IMR-90 (cell line): ENCODE results near the gene TMPRSS13. TPM values are rescaled to one million over a fixed set of nuclear protein-coding genes. Genes with fewer than 3 reads are reported as not detected.

ENCODE experiments used
- ATAC-seq: fragments of 200-7000 bp; cut with Tn5 transposase; 2 replicates; pipeline ENCODE4 v1.9.1; 2020; ENCODE audit warnings: low read depth, mild to moderate bottlenecking, moderate library complexity
- BruUV-seq: library from RNA; stranded (reverse); fragments of 400-500 nt; replicated peaks from 2 replicates; lab custom pipeline; 2021; lab: Mats Ljungman, UMichigan
- CTCF ChIA-PET: fragments of 300-600 bp; formaldehyde crosslinking; extraction: SDS; loops from one replicate; lab custom pipeline; 2021; ENCODE audit warnings: antibody characterized with exemption; lab: Yijun Ruan, JAX
- POLR2A ChIA-PET: fragments of 300-600 bp; sonication (Branson Sonifier 250); formaldehyde crosslinking; loops from one replicate; lab custom pipeline; 2022; ENCODE audit warnings: antibody characterized with exemption; ENCODE audit not compliant: unreplicated experiment; lab: Charles Lee
- DNase-seq: peaks from one replicate; pipeline ENCODE4 v3.0.0; 2013
- H2AFZ ChIP-seq: replicated peaks from 2 replicates; pipeline ENCODE3; 2013; ENCODE audit warnings: low read length, mild to moderate bottlenecking; ENCODE audit not compliant: poor library complexity
- H2AK5ac ChIP-seq: 2 replicates; pipeline ENCODE4 v1.6.1; 2013; ENCODE audit warnings: low read depth, low read length, inconsistent platforms
- H2AK9ac ChIP-seq: replicated peaks from 2 replicates; pipeline ENCODE3; 2013; ENCODE audit warnings: mild to moderate bottlenecking, low read depth, low read length, moderate library complexity; ENCODE audit not compliant: poor library complexity
- H2BK120ac ChIP-seq: 2 replicates; pipeline ENCODE4 v1.6.1; 2013; ENCODE audit warnings: low read depth, low read length, inconsistent platforms
- H2BK15ac ChIP-seq: 3 replicates; pipeline ENCODE4 v1.6.1; 2013; ENCODE audit warnings: low read depth, low read length, inconsistent platforms
- H2BK20ac ChIP-seq: 2 replicates; pipeline ENCODE4 v1.6.1; 2013; ENCODE audit warnings: low read depth, mild to moderate bottlenecking, inconsistent platforms, low read length, moderate library complexity
- H2BK5ac ChIP-seq: 2 replicates; pipeline ENCODE4 v1.6.1; 2013; ENCODE audit warnings: mild to moderate bottlenecking, low read depth, low read length, inconsistent platforms; ENCODE audit not compliant: poor library complexity, severe bottlenecking
- H3K14ac ChIP-seq: replicated peaks from 2 replicates; pipeline ENCODE4 v1.6.1; 2013; ENCODE audit warnings: low read depth, low read length, inconsistent platforms
- H3K18ac ChIP-seq: 2 replicates; pipeline ENCODE4 v1.6.1; 2013; ENCODE audit warnings: low read depth, low read length, control low read depth
- H3K23ac ChIP-seq: 2 replicates; pipeline ENCODE4 v1.6.1; 2013; ENCODE audit warnings: low read depth, low read length, inconsistent platforms
- H3K27ac ChIP-seq: 2 replicates; pipeline ENCODE4 v1.5.1; 2013; ENCODE audit warnings: mild to moderate bottlenecking, control low read depth, low read length; ENCODE audit not compliant: insufficient read depth
- H3K27me3 ChIP-seq: 2 replicates; pipeline ENCODE4 v1.6.1; 2013; ENCODE audit warnings: low read length; ENCODE audit not compliant: control insufficient read depth, insufficient read depth
- H3K36me3 ChIP-seq: 2 replicates; pipeline ENCODE4 v1.6.1; 2013; ENCODE audit warnings: low read length, mixed read lengths; ENCODE audit not compliant: control insufficient read depth, insufficient read depth
- H3K4ac ChIP-seq: 2 replicates; pipeline ENCODE4 v1.6.1; 2013; ENCODE audit warnings: low read depth, low read length, inconsistent platforms
- H3K4me1 ChIP-seq: 2 replicates; pipeline ENCODE4 v1.6.1; 2013; ENCODE audit warnings: low read length, mixed read lengths; ENCODE audit not compliant: control insufficient read depth, insufficient read depth
- H3K4me2 ChIP-seq: 2 replicates; pipeline ENCODE4 v1.6.1; 2013; ENCODE audit warnings: low read depth, mild to moderate bottlenecking, control low read depth, low read length, moderate library complexity
- H3K4me3 ChIP-seq: 2 replicates; pipeline ENCODE4 v1.5.1; 2013; ENCODE audit warnings: low read depth, mild to moderate bottlenecking, control low read depth, low read length, moderate library complexity; ENCODE audit not compliant: insufficient read depth
- H3K56ac ChIP-seq: 2 replicates; pipeline ENCODE4 v1.6.1; 2013; ENCODE audit warnings: low read length, inconsistent platforms; ENCODE audit not compliant: insufficient read depth; ENCODE audit errors: extremely low read depth
- H3K79me1 ChIP-seq, 2 experiments: 2 replicates each; pipeline ENCODE4 v1.6.1; 2013; ENCODE audit warnings: low read length in 2 of 2, inconsistent platforms in 1 of 2, low read depth in 1 of 2
- H3K9ac ChIP-seq: 2 replicates; pipeline ENCODE4 v1.6.1; 2013; ENCODE audit warnings: low read depth, low read length, control low read depth
- H3K9me1 ChIP-seq: 2 replicates; pipeline ENCODE4 v1.6.1; 2013; ENCODE audit warnings: low read length, inconsistent platforms; ENCODE audit not compliant: insufficient read depth
- H3K9me3 ChIP-seq: 2 replicates; pipeline ENCODE4 v1.6.1; 2013; ENCODE audit warnings: low read length; ENCODE audit not compliant: control insufficient read depth, insufficient read depth
- H4K20me1 ChIP-seq: 2 replicates; pipeline ENCODE4 v1.6.1; 2013; ENCODE audit warnings: low read length, inconsistent platforms; ENCODE audit not compliant: insufficient read depth
- H4K5ac ChIP-seq: 2 replicates; pipeline ENCODE4 v1.6.1; 2013; ENCODE audit warnings: mild to moderate bottlenecking, low read depth, low read length, control low read depth
- H4K8ac ChIP-seq, 2 experiments: 2 replicates each; pipeline ENCODE4 v1.6.1; 2013; ENCODE audit warnings: low read depth in 2 of 2, low read length in 2 of 2, control low read depth in 1 of 2, inconsistent platforms in 1 of 2
- H4K91ac ChIP-seq: 2 replicates; pipeline ENCODE4 v1.6.1; 2013; ENCODE audit warnings: low read depth, low read length, inconsistent platforms; ENCODE audit not compliant: insufficient read depth
- BHLHE40 ChIP-seq: fragments of 150-350 bp; IDR thresholded peaks from 2 replicates; pipeline ENCODE4 v1.6.1; 2016; ENCODE audit warnings: mild to moderate bottlenecking, low read depth, low read length
- CEBPB ChIP-seq: IDR thresholded peaks from 2 replicates; pipeline ENCODE4 v1.6.1; 2012; ENCODE audit warnings: low read depth, low read length, improper control_type of control experiment
- CHD1 ChIP-seq: IDR thresholded peaks from 2 replicates; pipeline ENCODE4 v1.6.1; 2012; ENCODE audit warnings: low read depth, low read length, improper control_type of control experiment
- CTCF ChIP-seq: conservative IDR thresholded peaks from 2 replicates; pipeline ENCODE4 v1.5.1; 2012; ENCODE audit warnings: mild to moderate bottlenecking, low read depth, low read length, improper control_type of control experiment
- FOS ChIP-seq: fragments of 150-350 bp; IDR thresholded peaks from 2 replicates; pipeline ENCODE4 v1.6.1; 2016; ENCODE audit warnings: low read depth, low read length
- MAFK ChIP-seq: IDR thresholded peaks from 2 replicates; pipeline ENCODE4 v1.6.1; 2012; ENCODE audit warnings: low read depth, low read length, improper control_type of control experiment
- MAZ ChIP-seq: IDR thresholded peaks from 2 replicates; pipeline ENCODE4 v1.6.1; 2012; ENCODE audit warnings: low read depth, mild to moderate bottlenecking, low read length, improper control_type of control experiment, moderate library complexity, borderline replicate concordance
- MXI1 ChIP-seq: IDR thresholded peaks from 2 replicates; pipeline ENCODE4 v1.6.1; 2012; ENCODE audit warnings: low read depth, mild to moderate bottlenecking, low read length, moderate library complexity, borderline replicate concordance
- NFE2L2 ChIP-seq: fragments of 150-350 bp; IDR thresholded peaks from 2 replicates; pipeline ENCODE4 v1.6.1; 2016; ENCODE audit warnings: low read depth, mild to moderate bottlenecking, low read length
- POLR2A ChIP-seq: IDR thresholded peaks from 2 replicates; pipeline ENCODE4 v1.6.1; 2012; ENCODE audit warnings: mild to moderate bottlenecking, low read depth, low read length
- RAD21 ChIP-seq: IDR thresholded peaks from 2 replicates; pipeline ENCODE4 v1.6.1; 2012; ENCODE audit warnings: low read length, improper control_type of control experiment
- RCOR1 ChIP-seq: IDR thresholded peaks from 2 replicates; pipeline ENCODE4 v1.6.1; 2012; ENCODE audit warnings: mild to moderate bottlenecking, low read length, improper control_type of control experiment; ENCODE audit not compliant: insufficient replicate concordance
- RFX5 ChIP-seq: IDR thresholded peaks from 2 replicates; pipeline ENCODE4 v1.8.0; 2012; ENCODE audit warnings: low read depth, mild to moderate bottlenecking, low read length, moderate library complexity
- SMC3 ChIP-seq: fragments of 150-350 bp; IDR thresholded peaks from 2 replicates; pipeline ENCODE4 v1.6.1; 2016; ENCODE audit warnings: low read depth, mild to moderate bottlenecking, antibody characterized with exemption, low read length, moderate library complexity
- USF2 ChIP-seq: fragments of 150-350 bp; IDR thresholded peaks from 2 replicates; pipeline ENCODE4 v1.6.1; 2017; ENCODE audit warnings: mild to moderate bottlenecking, antibody characterized with exemption, low read length, low read depth
- WGBS, 2 experiments: methylation state at CpG; one replicate each; pipeline versions ENCODE4 v1.1.5 to v1.1.7; 2013; ENCODE audit warnings: missing lambda C conversion rate in 2 of 2; ENCODE audit not compliant: insufficient read length in 1 of 2; ENCODE audit errors: extremely low coverage in 2 of 2; 5-methylcytosine and 5-hydroxymethylcytosine counted together
- dilution Hi-C: fragments of 300-500 bp; cut with HindIII; formaldehyde crosslinking; loops from one replicate; pipeline ENCODE4 v1.14.3; 2018; ENCODE audit warnings: low sequenced_read_pairs; ENCODE audit not compliant: unreplicated experiment
- in situ Hi-C: fragments of 300-500 bp; cut with MboI; formaldehyde crosslinking; loops from 3 replicates; pipeline ENCODE4 v1.14.3; 2019; ENCODE audit warnings: low sequenced_read_pairs, inconsistent platforms, mixed read lengths
- intact Hi-C: fragments of 100-400 bp; cut with micrococcal nuclease; formaldehyde crosslinking; loops from 2 replicates; pipeline ENCODE4 v1.10.0; 2022
- polyA plus RNA-seq, 3 experiments: library from polyadenylated mRNA; depleted of rRNA; stranded (reverse); fragments of >200 nt; gene quantifications; 2 replicates each; pipeline ENCODE4 v1.2.3, GENCODE V29; 2012; ENCODE audit warnings: low replicate concordance in 1 of 3
- total RNA-seq: library from RNA; depleted of rRNA; stranded (reverse); fragments of >200 nt; gene quantifications from 2 replicates; pipeline ENCODE4 v1.2.3, GENCODE V29; 2012

Gene TMPRSS13
- total and polyA plus RNA-seq, 2 of the 4 experiments (the other 2 are of a cell fraction), result not detected

DNA sequence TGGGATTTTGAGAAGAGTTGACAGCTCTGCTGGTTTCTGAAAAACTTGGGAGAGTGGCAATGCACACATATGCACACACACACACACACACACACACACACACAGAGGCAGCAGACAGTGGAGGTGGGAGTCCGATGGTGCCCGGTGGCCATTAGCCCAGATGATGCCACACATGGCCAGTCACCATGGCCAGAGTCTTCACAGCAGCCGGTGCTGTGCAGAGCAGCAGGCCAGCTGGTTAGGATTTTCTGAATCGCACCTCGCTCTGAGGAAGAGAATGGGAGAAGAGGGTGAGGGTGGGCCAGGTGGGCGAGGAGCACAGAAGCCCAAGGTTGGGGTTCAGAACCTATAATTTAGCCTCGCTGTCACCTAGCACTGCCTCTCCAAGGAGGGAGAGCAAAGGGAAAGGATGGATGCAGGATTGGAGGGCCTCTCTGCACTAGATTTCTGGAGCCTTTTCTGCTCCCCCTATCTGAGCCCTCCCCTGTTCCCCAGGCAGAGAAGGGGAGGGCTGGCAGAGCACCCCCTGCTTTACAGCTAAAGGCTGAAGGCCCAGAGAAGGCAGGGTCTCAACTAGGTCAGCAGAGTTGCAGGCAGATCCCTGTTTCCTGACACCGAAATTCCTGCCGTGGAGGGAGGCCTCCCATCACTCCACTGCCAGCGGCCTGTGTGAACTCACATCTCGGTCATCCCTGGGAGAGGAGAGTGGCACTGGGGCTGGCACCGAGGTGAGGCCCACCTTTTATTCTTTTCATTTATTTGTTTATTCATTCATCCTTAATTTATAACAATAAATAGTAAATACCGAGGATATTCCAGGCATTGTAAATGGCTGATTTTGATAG lies 27.0 kb downstream of the TMPRSS13 start:
- H3K9me3 ChIP-seq, result no peaks in the 10 kb centered on the region
- DNase-seq, result no peak
- H4K5ac ChIP-seq, result no peak overlapping the region
- no peak overlapping the region for H3K27ac ChIP-seq
- H3K4me3 ChIP-seq, result no peak overlapping the region
- no peak for ATAC-seq
- H2BK5ac ChIP-seq, result no peak overlapping the region
- no peak overlapping the region for H3K14ac ChIP-seq
- no peak overlapping the region for H2AFZ ChIP-seq
- H2BK20ac ChIP-seq, result no peak overlapping the region
- peaks cover 2% of the 10 kb centered on the region; the same call in 1 of the 2 replicates for H3K27me3 ChIP-seq
- intact Hi-C loops, result no loop called here
- no peak overlapping the region for H2BK15ac ChIP-seq
- no peaks in the 10 kb centered on the region for H3K79me1 ChIP-seq
- CTCF ChIA-PET, result no interaction called here
- H3K4me2 ChIP-seq, result no peak overlapping the region
- no peak overlapping the region for H3K18ac ChIP-seq
- no peaks in the 10 kb centered on the region for H4K20me1 ChIP-seq
- no peaks in the 10 kb centered on the region for H3K9me1 ChIP-seq
- no peak overlapping the region for H4K8ac ChIP-seq
- no CpG with 5 or more reads among the region's 13 CpGs for WGBS, 2 experiments
- no peaks in the 10 kb centered on the region for H3K4me1 ChIP-seq
- POLR2A ChIA-PET, result no interaction called here
- H2AK9ac ChIP-seq, result no peak overlapping the region
- H4K91ac ChIP-seq, result no peak overlapping the region
- no peak overlapping the region for H2BK120ac ChIP-seq
- dilution Hi-C loops, result no loop called here
- no peak overlapping the region for H3K9ac ChIP-seq
- no TSS peak for BruUV-seq
- H3K23ac ChIP-seq, result no peak overlapping the region
- in situ Hi-C loops, result no loop called here
- H3K36me3 ChIP-seq, result no peaks in the 10 kb centered on the region
- no peak overlapping the region for H2AK5ac ChIP-seq
- H3K56ac ChIP-seq, result no peak overlapping the region
- no peak overlapping the region for H3K4ac ChIP-seq
- no peak for TF ChIP-seq MAFK
- no peak for TF ChIP-seq CTCF
- TF ChIP-seq RFX5, result no peak
- TF ChIP-seq BHLHE40, result no peak
- TF ChIP-seq SMC3, result no peak
- TF ChIP-seq FOS, result no peak
- no peak for TF ChIP-seq NFE2L2
- TF ChIP-seq MAZ, result no peak
- TF ChIP-seq POLR2A, result no peak
- TF ChIP-seq CHD1, result no peak
- no peak for TF ChIP-seq CEBPB
- TF ChIP-seq RAD21, result no peak
- TF ChIP-seq USF2, result no peak
- TF ChIP-seq RCOR1, result no peak
- TF ChIP-seq MXI1, result no peak
